Stimulated activated CD8-positive, alpha-beta memory T cell treated with anti-CD3 and anti-CD28 coated beads, Interleukin-12 subunit alpha, Interleukin-12 subunit beta, amount 100 ng/mL, for 24 hours (primary cell): ENCODE data around the gene EPB41.

Source experiments
- DNase-seq: peaks from one replicate; pipeline ENCODE4 v3.0.0-alpha.2; 2020; ENCODE audit errors: extremely low read depth

EPB41 gene

GRCh38 chr1:28890836-28891235 is 23.5 kb upstream of the EPB41 start:
- no peak for DNase-seq

GRCh38 chr1:28891256-28891655 is 23.1 kb upstream of the EPB41 start:
- no peak for DNase-seq

DNA sequence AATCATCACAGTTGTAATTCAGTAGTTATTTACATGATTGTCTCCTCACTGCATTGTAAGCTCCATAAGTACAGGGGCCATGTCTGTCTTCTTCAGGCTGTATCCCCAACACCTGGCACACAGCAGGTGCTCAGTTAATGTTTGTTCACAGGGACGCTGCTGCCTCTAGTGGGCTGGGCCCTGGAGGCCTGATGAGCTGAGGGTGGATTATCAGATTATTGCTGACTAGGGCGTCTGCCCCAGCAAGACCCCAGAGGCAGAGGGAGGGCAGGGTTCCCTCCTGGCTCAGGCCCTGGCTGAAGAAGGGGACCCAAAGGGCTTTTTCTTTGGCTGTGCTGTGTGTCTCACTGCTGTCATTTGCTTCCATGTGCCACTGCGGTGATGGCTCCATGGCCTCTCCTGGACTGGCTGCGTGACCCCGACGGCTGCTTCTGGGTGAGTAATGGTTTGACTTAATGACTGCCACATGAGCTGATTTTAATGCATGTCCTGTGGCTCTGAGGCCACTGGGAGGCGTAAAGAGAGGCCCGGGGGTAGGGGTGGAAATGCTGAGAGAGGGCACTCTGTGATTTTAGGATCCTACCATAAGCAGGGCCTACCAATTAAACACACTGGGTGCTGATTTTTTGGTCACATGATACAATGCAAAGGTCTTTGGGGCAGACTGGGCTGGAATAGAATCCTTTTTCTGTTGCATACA is 20.8 kb upstream of the EPB41 start:
- DNase-seq = no peak

- DNase-seq = no peak
These were observed 19.6 kb upstream of the EPB41 start for GRCh38 chr1:28894785-28895184.

DNA sequence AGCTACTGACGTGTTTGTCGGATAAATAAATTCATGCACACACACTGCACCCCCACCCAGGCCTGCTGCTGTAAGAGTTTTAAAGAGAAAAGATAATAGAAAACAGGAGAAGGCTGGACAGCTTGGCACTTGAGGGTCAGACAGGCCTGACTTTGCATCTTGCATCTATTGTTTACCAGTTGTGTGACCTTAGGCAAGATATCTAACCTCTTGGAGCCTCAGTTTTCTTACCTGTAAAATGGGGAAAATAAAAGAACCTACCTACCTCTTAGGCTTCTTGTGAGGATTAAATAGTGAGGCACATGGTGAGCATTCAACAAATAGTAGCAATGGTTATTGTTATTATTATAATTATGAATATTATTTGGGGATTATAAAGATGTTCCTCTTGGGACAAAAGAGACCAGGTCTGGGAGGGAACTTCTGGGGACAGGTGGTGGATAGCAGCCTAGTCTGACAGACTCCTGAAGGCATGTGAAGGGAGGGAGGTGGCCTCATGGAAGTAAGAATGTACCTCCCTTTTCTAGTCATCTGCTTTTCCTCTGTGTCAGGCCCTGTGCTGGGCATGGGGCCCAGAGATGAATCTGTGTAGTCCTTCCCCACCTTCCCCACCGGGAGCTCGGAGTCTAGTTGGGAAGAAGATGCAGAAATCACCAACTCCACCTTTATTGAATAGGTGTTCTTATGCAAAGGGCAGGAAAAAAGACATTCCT is 18.3 kb upstream of the EPB41 start:
- DNase-seq = no peak

DNA sequence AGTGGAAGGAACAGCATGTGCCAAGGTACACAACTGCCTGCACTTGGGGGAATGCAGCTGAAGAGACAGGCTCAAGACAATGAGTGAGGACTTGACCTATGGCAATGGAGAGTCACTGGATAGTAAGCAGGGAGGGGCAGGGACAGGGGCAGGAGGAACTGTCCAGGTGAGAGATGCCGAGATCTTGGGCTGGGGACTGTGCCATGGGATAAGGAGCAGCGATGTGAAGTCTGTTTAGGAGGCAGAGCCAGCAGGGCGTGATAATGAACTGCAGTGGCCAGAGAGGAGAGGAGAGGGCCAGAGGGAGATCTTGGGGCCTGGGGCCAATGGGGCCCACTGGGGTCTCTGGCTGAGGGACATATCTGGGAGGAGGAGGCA is 17.8 kb upstream of the EPB41 start:
- no peak for DNase-seq

DNA sequence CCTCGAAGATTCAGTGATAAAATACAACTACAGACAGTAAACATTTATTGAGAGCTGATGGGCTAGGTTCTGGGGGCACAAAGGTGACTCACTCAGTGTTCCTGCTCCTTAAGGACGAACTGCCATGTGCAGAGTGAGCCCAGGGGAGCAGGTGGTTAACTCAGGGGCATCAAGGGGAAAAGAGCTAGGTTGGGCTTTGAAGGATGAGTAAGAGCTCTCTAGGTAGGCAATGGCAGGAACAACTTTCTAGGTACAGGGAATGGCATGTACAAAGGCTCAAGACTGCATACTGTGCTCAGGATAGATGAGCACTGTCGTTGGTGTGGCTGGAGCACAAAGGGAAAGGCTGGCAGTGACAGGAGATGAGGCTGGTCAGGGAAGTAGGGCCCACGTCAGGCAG is 16.6 kb upstream of the EPB41 start:
- DNase-seq = no peak

- no peak for DNase-seq
These were observed 15.9 kb upstream of the EPB41 start for GRCh38 chr1:28898405-28898881.

- DNase-seq = no peak
These were observed 15.1 kb upstream of the EPB41 start for GRCh38 chr1:28899267-28899666.

GRCh38 chr1:28900562-28900961 is 13.8 kb upstream of the EPB41 start:
- DNase-seq = no peak

- DNase-seq = no peak
These were observed 11.6 kb upstream of the EPB41 start for GRCh38 chr1:28902738-28903137.

GRCh38 chr1:28905921-28906666 is 8.3 kb upstream of the EPB41 start:
- no peak for DNase-seq

GRCh38 chr1:28909198-28909597 is 5.2 kb upstream of the EPB41 start:
- no peak for DNase-seq

DNA sequence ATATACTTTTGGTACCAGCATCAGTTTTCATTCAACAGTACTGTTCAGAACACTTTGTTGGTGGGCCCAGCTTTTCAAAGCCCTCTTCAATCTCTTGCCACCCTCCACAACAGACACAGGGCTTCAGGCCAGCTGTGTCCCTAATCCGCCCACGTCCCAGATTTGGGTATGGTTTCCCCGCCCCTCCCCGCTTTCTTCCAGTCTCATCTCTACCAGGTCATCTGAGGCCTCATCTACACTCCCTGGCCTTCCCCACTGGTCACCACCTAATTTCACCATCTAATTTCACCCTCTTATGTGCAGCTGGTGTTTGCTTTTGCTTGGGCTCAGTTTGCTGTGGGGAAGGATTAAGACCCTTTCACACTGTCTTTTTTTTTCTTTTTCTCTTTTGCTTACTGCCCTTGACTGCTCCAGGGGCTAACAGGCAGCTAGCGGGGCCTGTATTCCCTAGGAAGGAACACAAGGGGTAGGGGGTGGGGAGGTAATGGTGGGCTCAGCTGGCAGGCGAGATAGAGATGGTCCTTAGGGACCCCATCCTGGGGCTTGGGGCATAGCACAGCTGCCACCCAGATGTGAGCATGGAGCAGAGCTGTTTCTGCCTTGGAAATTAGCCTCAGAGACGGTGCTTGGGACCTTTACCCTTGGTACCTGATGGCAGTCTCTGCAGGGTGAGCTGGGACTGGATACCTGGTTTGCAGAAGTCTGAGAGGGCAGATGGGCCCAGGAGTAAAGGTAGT is 3.8 kb upstream of the EPB41 start:
- DNase-seq = no peak

DNA sequence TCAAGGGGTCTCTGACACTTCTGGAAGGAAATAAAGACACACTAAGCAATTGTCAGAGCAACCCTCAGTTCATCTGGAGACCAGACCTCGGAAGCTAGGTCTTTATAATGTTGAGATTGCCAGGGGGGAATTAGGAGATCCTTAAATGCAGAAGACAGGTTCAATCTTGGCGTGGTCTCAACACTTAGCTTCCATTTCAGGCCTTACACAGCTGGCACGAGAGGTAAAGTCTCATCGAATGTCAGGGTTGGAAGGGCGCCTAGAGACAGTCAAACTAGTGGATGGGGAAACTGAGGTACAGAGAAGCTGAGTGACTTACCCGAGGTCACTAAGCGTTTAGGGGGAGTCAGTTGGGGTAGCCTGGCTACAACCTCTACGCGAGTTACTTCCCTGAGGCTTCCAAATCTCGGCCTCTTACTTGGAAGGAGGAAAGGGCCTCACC is 562 bp upstream of the EPB41 start:
- no peak for DNase-seq

DNA sequence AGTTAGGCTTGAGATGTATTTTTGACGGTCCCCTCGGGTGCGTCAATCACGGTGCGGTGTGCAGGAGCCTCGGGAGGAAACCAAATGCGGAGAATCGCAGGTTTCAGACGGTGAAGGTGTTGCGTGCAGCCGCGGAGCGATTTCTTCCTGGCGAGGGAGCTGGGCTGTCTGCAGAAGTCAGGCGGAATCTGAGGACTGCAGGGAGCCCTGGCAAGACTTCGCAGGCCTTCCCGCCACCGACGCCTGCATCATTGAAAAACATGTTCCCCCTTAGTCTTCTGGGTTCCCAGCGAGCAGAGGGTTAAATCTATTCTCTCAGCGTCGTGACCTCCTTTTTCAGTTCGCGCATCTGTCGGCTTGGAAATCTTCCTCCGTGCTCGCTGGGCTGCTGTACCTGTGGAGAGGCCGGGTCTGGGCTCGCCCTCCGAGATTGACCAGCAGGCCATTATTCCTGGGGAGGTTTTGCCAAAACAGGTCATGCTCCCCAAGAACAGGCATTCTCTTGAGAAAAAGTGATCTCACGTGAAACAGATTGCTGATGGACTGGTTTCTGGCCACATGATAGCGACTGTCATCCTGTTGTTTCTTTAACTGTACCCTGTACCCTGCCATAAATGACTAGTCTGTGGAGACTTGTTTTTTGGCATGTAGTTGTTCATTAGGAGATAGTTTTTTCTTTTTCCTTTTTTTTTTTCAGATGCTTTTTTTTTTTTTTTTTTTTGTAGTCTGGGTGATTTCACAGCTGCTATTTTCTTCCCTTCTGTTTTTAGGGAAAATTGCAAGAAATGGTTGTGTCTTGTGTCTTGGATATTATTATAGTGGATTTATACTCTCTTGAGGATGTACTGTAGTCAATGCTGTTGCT is 894 bp downstream of the EPB41 start:
- DNase-seq = peak; percentile 5

- no peak for DNase-seq
These were observed 3.4 kb downstream of the EPB41 start for GRCh38 chr1:28917757-28918118.

DNA sequence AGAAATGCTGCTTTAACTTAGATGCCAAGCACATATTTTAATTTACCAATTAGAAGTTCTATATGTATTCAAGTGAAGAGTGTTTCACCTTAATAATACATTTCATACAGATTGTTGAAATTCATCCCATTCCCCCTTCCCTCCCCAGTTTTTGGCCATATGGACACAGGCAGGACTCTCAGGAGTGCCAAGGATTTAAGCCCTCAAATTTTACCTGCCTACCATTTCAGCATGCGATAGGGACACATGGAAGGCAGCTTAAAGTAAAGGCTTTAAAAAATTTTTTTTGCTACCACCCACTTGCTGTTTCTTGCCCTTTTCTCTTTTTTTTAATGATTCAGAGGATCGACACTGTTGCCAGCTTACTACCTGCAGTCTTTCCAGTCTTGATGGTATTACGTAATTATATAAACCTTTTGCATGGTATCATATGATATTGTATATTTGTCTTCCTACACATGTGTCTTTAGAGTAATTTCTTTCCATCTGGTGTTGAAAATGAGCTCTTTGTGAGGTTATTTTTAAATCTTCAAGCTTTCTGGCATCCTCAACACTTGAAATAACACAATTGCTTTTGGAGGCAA is 7.0 kb downstream of the EPB41 start:
- no peak for DNase-seq

DNA sequence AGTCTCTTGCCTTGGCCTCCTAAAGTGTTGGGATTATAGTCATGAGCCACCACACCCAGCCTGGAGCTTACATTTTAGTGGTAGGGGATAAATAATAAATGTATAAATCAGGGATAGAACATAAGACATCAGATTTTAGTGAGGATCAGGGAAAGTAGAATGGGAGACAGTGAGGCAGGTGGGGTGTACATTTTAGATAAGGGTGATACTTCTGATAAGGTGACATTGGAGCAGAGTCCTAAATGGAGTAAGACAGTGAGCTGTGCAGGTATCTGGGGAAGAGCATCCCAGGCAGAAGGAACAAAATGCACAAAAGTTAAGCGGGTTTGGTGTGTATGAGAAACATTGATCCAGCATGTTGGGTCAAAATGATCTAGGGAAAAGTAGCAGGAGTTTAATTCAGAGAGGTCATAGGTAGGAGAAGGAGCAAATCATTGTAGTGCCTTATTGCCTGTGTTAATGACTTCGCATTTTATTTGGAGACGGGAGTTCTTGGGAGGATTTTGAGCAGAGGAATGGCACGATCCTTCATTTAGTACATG is 11.1 kb downstream of the EPB41 start:
- DNase-seq = no peak

- DNase-seq = no peak
These were observed 12.4 kb downstream of the EPB41 start for GRCh38 chr1:28926629-28927265.
